Suprapubic skin (tissue), 4 donors: Measurements from ENCODE around the gene CSPG4. TPM values are rescaled to one million over a fixed set of nuclear protein-coding genes. Genes with fewer than 3 reads are reported as not detected.

Experiments
- DNase-seq, 2 donors: peaks; one replicate each; pipeline ENCODE4 v3.0.0-alpha.2; 2019; ENCODE audit warnings: low spot score in 2 of 2
- H3K27ac ChIP-seq: fragments of 200-600 bp; sonication (generic); one replicate; pipeline ENCODE4 v1.5.1; 2019
- H3K27me3 ChIP-seq: fragments of 200-600 bp; sonication (generic); one replicate; pipeline ENCODE4 v1.5.1; 2019
- H3K36me3 ChIP-seq: fragments of 200-600 bp; sonication (generic); one replicate; pipeline ENCODE4 v1.5.1; 2019
- H3K4me1 ChIP-seq: fragments of 200-600 bp; sonication (generic); one replicate; pipeline ENCODE4 v1.5.1; 2019
- H3K4me3 ChIP-seq: fragments of 200-600 bp; sonication (generic); one replicate; pipeline ENCODE4 v1.5.1; 2019; ENCODE audit warnings: mild to moderate bottlenecking
- H3K9me3 ChIP-seq: fragments of 200-600 bp; sonication (generic); one replicate; pipeline ENCODE4 v1.5.1; 2019
- EP300 ChIP-seq: sonication (generic); formaldehyde crosslinking; IDR thresholded peaks from one replicate; pipeline ENCODE4 v1.6.1; 2017; ENCODE audit warnings: antibody characterized with exemption
- POLR2A ChIP-seq, 2 donors: fragments of 450-650 bp; IDR thresholded peaks; one replicate each; pipeline ENCODE4 v1.6.1; 2017; ENCODE audit warnings: antibody characterized with exemption in 2 of 2, mild to moderate bottlenecking in 2 of 2, moderate library complexity in 2 of 2
- POLR2AphosphoS5 ChIP-seq, 3 donors: sonication (generic); formaldehyde crosslinking; IDR thresholded peaks; one replicate each; pipeline ENCODE4 v1.6.1; 2017; ENCODE audit warnings: antibody characterized with exemption in 3 of 3
- WGBS: methylation state at CpG from one replicate; pipeline ENCODE4 v1.1.5; 2018; 5-methylcytosine and 5-hydroxymethylcytosine counted together
- total RNA-seq, 4 donors: library from RNA; depleted of rRNA; stranded (reverse); fragments of >200 nt; gene quantifications; one replicate each; pipeline ENCODE4 v1.1.0, GENCODE V29; 2016
- TF ChIP-seq, protein P1 (sequence below), 2 donors: fragments of 200-600 bp in 1 of 2; fragments of 450-650 bp in 1 of 2; sonication (generic) in 1 of 2; IDR thresholded peaks; one replicate each; pipeline ENCODE4 v1.5.1; 2016 to 2019; ENCODE audit warnings: antibody characterized with exemption in 2 of 2, mild to moderate bottlenecking in 1 of 2, moderate library complexity in 1 of 2

The CSPG4 gene
- total RNA-seq, 4 donors from 2014 or later = 12.8 to 19.7 (median 14.0) TPM

DNA sequence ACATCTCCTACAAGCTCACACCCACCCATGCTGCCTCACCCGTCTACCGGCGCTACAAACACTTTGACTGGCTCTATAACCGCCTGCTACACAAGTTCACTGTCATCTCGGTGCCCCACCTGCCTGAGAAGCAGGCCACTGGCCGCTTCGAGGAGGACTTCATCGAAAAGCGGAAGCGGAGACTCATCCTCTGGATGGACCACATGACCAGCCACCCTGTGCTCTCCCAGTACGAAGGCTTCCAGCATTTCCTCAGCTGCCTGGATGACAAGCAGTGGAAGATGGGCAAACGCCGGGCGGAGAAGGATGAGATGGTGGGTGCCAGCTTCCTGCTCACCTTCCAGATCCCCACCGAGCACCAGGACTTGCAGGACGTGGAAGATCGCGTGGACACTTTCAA is 62.8 kb downstream of the CSPG4 start:
- no peak overlapping the region for H3K27ac ChIP-seq
- no peak for DNase-seq
- H3K4me3 ChIP-seq = peak overlapping the region; percentile 87
- WGBS = 71% methylated on average over 16 of the region's 18 CpGs
- no peaks in the 10 kb centered on the region for H3K9me3 ChIP-seq
- no peaks in the 10 kb centered on the region for H3K36me3 ChIP-seq
- TF ChIP-seq POLR2A (IDR thresholded peaks at IDR 0.05) (no peak), EP300 (no peak)
- TF ChIP-seq, protein P1, sequence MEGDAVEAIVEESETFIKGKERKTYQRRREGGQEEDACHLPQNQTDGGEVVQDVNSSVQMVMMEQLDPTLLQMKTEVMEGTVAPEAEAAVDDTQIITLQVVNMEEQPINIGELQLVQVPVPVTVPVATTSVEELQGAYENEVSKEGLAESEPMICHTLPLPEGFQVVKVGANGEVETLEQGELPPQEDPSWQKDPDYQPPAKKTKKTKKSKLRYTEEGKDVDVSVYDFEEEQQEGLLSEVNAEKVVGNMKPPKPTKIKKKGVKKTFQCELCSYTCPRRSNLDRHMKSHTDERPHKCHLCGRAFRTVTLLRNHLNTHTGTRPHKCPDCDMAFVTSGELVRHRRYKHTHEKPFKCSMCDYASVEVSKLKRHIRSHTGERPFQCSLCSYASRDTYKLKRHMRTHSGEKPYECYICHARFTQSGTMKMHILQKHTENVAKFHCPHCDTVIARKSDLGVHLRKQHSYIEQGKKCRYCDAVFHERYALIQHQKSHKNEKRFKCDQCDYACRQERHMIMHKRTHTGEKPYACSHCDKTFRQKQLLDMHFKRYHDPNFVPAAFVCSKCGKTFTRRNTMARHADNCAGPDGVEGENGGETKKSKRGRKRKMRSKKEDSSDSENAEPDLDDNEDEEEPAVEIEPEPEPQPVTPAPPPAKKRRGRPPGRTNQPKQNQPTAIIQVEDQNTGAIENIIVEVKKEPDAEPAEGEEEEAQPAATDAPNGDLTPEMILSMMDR (IDR thresholded peaks at IDR 0.05) = no peak
- no peaks in the 10 kb centered on the region for H3K27me3 ChIP-seq
- peaks cover 83% of the 10 kb centered on the region for H3K4me1 ChIP-seq

DNA sequence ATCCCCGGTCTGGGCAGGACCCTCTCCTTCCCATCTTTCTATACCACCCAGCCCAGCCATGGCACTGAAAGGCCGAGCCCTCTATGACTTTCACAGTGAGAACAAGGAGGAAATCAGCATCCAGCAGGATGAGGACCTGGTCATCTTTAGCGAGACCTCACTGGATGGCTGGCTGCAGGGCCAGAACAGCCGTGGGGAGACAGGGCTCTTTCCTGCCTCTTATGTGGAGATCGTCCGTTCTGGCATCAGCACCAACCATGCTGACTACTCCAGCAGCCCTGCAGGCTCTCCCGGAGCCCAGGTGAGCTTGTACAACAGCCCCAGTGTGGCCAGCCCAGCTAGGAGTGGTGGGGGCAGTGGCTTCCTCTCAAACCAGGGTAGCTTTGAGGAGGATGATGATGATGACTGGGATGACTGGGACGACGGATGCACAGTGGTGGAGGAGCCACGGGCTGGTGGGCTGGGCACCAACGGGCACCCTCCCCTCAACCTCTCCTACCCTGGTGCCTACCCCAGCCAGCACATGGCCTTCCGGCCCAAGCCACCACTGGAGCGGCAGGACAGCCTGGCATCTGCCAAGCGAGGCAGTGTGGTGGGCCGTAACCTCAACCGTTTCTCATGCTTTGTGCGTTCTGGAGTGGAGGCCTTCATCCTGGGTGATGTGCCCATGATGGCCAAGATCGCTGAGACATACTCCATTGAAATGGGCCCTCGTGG is 63.4 kb downstream of the CSPG4 start:
- WGBS = 65% methylated on average over 12 of the region's 19 CpGs

DNA sequence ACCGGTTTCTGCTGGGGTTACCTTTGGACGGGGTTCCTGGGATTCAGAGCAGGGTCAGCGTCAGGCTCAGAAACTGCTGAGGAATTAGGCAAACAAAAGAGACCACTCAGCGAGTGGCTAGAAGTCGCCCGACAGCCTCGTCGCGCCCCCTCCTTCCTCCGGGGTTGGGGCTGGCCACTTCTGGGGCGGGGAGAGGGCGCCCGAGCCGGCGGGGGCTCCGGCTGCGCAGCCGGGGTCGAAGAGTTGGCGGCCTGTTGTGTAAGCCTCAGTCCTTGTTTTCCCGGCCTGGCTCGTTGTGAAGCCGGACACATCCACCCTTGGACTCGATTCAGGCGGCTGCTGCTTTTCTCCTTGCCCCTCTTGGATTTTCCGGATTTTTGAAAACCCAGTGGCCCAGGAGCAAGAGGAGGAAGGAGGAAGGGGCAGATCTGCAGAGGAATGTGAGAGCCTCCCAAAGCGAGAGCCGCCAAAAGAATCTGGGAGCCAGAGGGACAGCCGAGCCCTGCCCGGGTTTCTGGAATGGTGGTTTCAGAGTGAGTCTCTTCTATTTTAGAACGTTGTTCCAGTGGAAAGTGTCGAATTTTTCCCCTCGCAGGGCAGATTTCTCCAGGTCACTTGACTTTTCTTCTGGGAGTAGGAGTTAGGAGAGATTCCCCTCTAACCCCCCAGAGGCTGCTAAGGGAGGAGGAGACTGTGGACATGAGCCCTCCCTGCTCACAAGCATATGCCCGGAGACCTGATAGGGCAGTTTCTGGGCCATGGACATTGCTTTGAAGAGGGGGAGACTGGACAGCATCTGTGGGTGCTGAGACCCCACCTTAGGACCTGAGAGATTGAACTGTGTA is 64.3 kb downstream of the CSPG4 start:
- no peaks in the 10 kb centered on the region for H3K36me3 ChIP-seq
- H3K27ac ChIP-seq = peak overlapping the region; percentile 96
- TF ChIP-seq POLR2A (IDR thresholded peaks at IDR 0.05) = no peak
- no peak for TF ChIP-seq POLR2AphosphoS5 (IDR thresholded peaks at IDR 0.05)
- no peaks in the 10 kb centered on the region for H3K9me3 ChIP-seq
- DNase-seq = peak in 1 of 2 donors; percentile 79
- H3K27me3 ChIP-seq = no peaks in the 10 kb centered on the region
- under 1% methylated on average over 30 of the region's 34 CpGs for WGBS
- peak overlapping the region; percentile 87 for H3K4me3 ChIP-seq
- peaks cover 69% of the 10 kb centered on the region for H3K4me1 ChIP-seq

More for the DNA sequence above, 63.4 kb downstream of the CSPG4 start:
- peaks cover 77% of the 10 kb centered on the region for H3K4me1 ChIP-seq
- peak overlapping the region; percentile 96 for H3K27ac ChIP-seq
- H3K9me3 ChIP-seq = no peaks in the 10 kb centered on the region
- DNase-seq = no peak
- H3K36me3 ChIP-seq = no peaks in the 10 kb centered on the region
- TF ChIP-seq POLR2AphosphoS5 (IDR thresholded peaks at IDR 0.05) (no peak), EP300 (no peak), POLR2A (IDR thresholded peaks at IDR 0.05) (no peak)
- TF ChIP-seq, protein P1 (IDR thresholded peaks at IDR 0.05) = no peak
- H3K27me3 ChIP-seq = no peaks in the 10 kb centered on the region
- H3K4me3 ChIP-seq = peak overlapping the region; percentile 87

DNA sequence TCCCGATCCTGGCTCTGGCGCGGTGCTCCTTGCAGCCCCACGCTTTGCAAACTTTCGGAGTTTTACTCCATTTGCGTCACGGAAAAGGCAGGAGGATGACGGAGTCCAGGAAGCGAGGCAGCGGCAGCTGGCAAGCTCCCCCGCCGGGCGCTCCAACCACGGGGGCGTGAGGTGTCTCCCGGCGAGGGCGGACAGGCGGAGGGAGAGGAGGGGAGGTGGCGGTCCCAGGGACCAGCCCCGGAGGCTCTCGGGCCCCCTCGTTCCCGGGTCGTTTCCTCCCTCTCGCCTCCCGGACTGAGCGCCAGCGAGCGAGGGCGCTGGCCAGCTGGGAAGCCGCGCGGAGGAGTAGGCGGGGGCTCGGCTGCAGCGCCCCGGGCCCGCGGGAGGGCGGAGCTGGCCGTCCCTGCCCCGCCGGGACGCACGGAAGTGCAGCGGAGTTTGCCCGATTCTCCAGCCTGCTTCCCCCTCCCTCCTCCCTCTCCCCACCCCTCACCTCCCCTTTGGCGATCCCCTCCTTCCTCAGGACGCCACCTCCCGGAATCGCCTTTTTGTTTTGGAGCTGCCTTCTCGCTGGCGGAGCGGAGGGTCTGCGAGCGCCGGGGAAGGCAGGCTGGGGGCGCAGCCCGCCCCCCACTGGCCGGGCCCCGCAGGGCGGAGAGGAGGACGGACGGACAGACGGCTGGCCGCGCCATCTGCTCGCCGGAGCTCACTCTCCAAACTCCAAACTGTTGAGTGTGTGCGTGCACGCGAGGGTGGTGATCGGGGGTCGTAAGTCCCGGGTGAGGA is 65.1 kb downstream of the CSPG4 start, which contains the start of gene SNX33:
SNX33 (plus strand) TSS at position 543 of the 786 bp plus-strand sequence. CDS start 1,191 bp downstream, outside the sequence.
- TF ChIP-seq, protein P1 (IDR thresholded peaks at IDR 0.05) = peak; percentile 27 to 39
- TF ChIP-seq POLR2A (IDR thresholded peaks at IDR 0.05) = peak in 1 of 2 donors; percentile 49
- TF ChIP-seq EP300 = no peak
- TF ChIP-seq POLR2AphosphoS5 (IDR thresholded peaks at IDR 0.05) = peak in 2 of 3 donors; percentile 15 to 38
- H3K36me3 ChIP-seq = no peaks in the 10 kb centered on the region
- peak within 1 kb of the TSS; percentile 87 for H3K4me3 ChIP-seq
- no peaks in the 10 kb centered on the region for H3K27me3 ChIP-seq
- H3K4me1 ChIP-seq = peaks cover 60% of the 10 kb centered on the region
- peak; percentile 91 to 92 for DNase-seq
- WGBS = 0% methylated on average over 22 of the region's 76 CpGs
- H3K9me3 ChIP-seq = no peaks in the 10 kb centered on the region
- H3K27ac ChIP-seq = peak within 1 kb of the TSS; percentile 96

DNA sequence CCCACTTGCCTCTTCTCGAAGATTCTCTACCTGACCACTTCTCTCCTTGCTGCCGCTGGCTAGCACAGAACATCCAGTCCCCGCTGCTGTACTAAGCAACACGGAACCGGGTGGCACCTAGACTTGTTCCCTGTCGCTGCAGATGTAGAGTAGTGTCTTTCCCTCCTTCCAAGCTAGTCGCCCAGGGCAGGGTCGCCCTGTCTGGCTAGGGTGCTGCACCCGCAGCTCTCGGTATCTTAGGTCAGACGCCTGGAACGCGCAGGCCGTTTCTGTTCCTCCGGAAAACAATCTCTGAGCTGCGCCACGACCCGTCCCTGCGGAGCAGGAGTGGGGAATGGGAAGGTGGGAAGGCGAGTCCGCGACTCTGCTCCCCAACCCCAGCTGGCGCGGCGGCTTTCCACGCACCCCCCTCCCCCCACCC is 65.7 kb downstream of the CSPG4 start:
- Histone ChIP-seq H3K4me1 (peaks cover 54% of the 10 kb centered on the region), H3K9me3 (no peaks in the 10 kb centered on the region), H3K36me3 (no peaks in the 10 kb centered on the region), H3K27me3 (no peaks in the 10 kb centered on the region), H3K27ac (peak overlapping the region; percentile 96), H3K4me3 (peak overlapping the region; percentile 87)
- WGBS = 0% methylated on average over 13 of the region's 26 CpGs
- DNase-seq = no peak
- TF ChIP-seq, protein P1 (IDR thresholded peaks at IDR 0.05) = no peak
- TF ChIP-seq EP300 (peak; percentile 73), POLR2AphosphoS5 (IDR thresholded peaks at IDR 0.05) (no peak)
